Mesenteric fat pad (tissue), 1 donor: ENCODE data around the gene HOXA4. TPM values are rescaled to one million over a fixed set of nuclear protein-coding genes. Genes with fewer than 3 reads are reported as not detected.

Source experiments
- DNase-seq: peaks from one replicate; pipeline ENCODE4 v3.0.0-alpha.2; 2020; ENCODE audit warnings: low spot score
- total RNA-seq: library from RNA; stranded (reverse); fragmentation: NEBNext Ultra II Directional; extraction: Animal tissue kit (Norgen Biotek cat#: 25700); gene quantifications from one replicate; pipeline ENCODE4 v1.2.1, GENCODE V29; 2021
- donor health status: DM: yes; HTN: yes; CAD: no.

HOXA4 gene
- total RNA-seq, 1 donor from 2014 or later, result 4.0 TPM

DNA sequence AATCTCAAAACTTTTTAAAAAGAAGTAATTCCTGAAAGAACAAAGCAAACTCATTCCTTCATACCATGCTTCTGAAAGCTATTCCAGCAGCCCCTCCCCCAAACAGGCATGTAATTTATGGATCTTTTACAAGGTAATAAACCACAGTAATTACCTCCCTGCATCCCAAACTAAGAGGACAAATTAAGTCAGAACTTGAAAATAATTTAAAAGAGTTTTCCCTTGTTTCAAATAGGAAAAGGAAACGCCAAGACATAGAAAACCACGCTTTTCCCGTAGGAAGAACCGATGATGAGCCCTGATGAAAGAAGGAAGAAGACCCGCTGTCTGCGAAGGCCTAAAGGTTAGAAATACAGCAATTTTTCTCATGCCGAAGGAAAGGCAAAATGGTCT lies 8.9 kb downstream of the HOXA4 start:
- DNase-seq, result no peak

GRCh38 chr7:27119412-27119911 lies 11.1 kb downstream of the HOXA4 start:
- no peak for DNase-seq

DNA sequence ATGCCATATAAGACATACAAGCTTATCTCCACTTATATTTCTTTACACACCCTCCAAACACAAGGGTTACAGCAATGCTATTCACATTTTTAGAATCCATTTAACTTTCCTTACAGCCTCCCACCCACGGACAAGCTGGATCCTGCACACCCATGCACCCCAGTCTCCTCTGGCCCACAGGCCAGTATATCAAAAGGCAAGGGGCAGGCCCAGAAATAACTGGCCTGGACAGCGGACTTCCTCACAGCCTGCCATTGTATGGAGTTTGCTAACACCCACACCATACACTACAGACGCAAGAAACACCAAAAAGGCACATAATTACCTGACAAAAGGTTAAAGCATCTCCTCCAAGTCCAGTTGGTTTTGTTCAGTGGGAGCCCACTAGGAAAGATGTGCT lies 12.0 kb downstream of the HOXA4 start:
- no peak for DNase-seq

DNA sequence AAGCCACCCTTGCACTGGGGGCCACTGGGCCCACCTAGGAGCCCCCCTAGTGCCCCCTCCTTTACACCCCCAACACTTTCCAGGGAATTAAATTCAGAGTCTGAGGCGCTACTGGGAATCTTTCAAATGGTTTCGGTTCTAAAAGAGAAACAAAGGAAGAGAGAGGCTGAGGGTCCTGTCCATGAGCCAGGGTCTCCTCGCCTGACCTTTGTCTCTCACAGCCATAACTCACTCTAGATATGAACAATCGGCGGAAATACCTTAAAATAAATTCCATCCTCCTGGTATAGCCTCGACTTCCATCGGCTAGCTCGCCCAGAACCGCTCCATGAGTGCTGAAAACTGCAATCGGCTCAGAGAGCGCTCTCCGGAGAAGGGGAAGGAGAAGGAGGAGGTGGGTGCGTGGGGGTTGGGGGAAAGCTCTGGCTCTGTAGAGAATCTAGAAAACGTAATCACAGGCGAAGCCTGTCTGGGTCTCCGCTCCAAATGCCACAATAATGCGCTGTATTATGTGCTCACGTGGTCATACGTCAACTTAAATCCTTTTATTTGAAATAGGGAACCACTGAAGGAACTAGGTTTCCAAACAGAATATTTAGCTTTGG lies 12.6 kb downstream of the HOXA4 start:
- no peak for DNase-seq

- DNase-seq, result no peak
Measured at GRCh38 chr7:27116962-27117886, 13.3 kb downstream of the HOXA4 start.

- DNase-seq, result no peak
Measured at GRCh38 chr7:27116031-27116961, 14.3 kb downstream of the HOXA4 start.

DNA sequence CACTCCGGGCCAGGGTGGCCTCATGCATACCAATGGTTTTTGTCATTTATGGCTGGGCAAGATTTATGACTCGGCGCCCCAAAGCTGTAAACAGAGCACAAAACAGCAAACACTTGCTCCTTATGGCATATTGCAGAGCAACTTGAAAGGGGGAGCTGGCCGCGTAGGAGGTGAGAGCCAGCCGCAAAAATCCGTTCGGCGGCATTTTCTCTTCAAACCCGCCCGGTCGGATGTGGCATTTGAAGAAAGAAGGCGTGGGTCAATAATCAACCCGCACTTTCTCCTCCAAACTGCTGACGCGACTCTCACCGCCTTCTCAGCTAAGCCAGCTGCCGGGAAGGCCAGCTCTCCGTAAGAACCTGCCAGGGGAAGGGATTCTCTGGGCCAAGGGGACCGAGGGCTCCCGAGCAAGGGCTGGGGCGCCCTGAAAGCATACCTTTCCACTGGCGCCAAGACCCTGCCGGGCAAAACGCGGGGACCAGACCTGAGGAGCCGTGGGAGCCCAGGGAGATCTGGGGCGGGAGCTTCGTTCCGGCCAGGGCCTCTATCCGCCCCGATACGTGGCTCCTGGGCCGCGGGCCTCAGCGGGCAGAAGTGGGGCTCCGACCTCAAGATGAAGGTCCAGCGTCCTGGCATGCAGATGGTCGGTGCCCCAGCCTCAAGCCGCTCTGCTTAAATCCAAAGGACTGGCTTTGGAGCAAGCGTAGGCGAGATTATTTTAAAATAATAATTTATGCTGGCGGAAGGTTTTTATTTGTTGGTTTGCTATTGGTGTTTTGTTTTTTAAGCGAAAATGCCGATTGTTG lies 15.1 kb downstream of the HOXA4 start:
- no peak for DNase-seq

- no peak for DNase-seq
Measured at GRCh38 chr7:27114881-27115220, 15.7 kb downstream of the HOXA4 start.

DNA sequence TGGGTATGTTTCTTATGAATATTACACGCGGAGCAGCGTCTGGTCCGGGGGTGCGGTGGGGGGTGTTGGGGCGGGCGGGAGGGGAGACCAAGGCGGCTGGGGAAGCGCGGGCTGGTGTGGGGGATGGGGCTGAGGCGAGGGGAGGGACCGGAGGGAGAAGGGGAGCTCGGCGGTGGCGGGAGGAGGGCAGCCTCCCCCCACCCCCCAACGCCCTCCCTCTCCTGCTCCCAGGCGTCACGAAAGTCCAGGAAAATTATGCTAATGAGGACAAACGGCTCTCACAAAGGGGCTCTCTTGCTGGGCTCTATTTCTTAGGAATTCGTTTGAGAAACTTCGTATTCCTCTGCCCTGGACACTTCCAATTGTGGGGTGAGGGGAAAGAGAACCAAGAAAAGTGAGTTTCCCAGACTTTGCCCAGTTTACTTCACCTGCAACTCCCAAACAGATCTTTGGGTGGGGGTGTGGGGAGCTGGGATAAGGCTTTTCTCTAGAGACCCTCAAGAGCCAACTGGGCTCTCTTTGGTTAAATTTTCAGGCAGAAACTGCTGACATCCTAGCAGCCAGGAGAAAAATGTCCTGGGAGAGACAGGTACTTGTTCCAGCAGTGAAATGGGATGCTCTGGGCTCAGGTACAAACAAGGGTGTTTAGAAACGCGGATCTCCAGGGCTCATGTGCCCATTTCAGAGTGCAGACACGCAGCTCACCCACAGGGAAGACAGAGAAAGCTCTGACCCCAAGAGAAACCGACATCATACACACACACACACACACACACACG lies 16.4 kb downstream of the HOXA4 start:
- DNase-seq, result no peak

- no peak for DNase-seq
Measured at GRCh38 chr7:27112955-27113949, 17.3 kb downstream of the HOXA4 start.

DNA sequence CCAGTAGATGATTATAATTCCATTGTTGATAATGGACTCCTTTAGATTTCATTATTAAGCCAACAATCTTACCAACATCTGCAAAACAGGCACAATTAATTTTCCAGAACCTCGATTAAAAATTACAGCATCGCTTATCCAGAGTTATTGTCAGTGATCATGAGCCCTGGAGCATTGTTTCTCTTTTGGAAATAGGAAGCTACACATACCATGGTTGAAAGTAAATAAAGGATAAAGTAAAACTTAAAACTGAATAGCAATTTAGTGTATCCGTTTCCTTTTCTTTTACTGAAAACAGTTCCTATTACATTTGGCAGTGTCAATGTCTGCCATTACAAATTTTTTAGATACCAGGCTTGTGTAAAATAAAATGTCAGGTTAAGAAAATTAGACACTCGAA lies 18.2 kb downstream of the HOXA4 start:
- no peak for DNase-seq

DNA sequence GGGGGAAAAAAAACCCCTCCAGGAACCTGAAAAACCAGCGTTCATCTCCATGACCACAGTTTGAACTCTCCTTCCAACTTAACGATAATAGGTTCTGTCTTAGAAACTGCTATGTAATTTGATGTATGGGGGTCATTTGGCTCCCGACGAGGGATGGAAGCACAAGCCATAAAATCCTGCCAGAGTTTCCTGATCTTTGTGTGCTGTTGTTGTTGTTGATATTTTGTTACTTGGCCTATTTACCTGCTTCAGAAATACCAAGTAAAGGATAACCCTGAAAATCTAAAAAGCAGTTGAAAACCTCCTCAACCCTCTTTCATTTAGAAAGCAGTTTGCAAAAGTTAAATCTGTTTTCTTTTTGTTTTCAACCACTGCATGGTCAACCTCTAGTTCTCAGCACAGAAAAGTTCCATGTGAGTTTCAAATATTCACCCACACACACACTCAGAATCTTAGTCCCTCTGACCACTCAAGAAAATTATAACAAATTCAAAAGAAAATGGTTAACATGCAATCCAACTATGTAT lies 18.7 kb downstream of the HOXA4 start:
- DNase-seq, result no peak

DNA sequence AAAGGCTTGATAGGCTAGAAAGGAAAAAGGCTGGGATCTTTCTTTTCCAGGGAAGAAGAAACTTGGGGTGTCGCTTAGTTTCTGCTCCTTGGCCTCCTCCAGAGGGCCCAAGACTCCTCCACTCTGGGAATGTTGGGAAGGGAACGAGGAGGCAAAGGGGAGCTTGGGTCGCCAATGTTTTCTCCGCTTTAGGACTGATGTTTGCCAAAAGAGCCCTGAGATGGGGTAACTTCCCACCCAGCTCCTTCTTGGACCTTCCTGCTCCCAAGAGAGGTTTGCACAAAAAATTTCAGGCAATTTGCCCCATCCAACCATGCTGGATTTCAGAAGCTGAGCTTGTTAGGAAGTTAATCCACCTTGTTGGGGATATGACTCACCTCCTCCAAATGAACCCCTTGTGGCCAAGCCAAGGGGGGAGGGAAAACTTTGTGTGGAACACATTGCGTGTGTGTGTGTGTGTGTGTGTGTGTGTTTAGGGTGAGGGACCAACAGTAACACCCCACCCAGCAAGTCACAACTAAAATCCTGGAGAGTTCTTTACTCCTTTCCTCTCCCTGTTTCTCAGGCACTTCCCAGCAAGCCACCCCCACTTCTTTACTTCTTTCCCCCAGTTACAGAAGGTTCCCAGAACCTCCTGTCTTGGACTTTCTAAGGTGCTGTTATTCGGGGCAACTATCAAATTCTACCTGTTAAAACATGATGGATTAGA lies 19.4 kb downstream of the HOXA4 start:
- no peak for DNase-seq

GRCh38 chr7:27110186-27111031 lies 20.1 kb downstream of the HOXA4 start:
- peak; percentile 92 for DNase-seq

DNA sequence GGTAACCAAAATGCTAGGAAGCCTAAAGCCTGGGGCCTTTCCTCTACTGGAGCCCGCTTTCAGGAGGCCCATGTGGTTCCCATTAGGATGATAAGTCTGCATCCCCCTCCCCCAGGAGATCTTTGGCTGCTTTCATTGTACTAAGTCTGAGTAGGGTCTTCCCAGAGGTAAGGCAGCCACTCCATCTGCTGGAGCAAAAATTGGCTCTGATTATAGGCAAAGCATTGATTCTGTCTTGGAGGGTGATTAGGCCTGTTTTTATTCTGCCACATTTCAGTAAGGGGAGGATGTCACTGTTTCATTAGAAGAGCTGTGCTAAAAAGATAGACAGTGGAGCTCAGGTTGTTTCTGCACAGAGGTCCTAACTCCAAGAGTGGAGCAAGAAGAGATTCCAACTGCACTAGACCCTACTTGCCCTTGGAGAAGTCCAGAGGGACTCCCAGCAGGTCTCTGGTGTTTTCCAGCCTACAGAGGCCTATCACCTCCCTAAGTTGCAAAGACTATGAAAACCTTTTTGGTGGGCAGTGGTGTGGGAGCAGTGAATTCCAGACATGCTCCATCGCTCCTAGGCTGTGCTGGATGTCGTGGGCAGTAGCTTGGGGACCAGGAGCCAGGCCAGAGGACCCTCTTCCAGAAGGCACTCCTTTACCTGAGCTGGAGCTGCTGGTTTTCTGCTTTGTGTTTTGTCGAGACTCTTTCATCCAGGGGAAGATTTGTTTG lies 20.9 kb downstream of the HOXA4 start:
- no peak for DNase-seq
